ENCODE results near the gene BTN3A1. TPM values are rescaled to one million over a fixed set of nuclear protein-coding genes. Genes with fewer than 3 reads are reported as not detected.

Gene BTN3A1
- 14.3 TPM for total RNA-seq

GRCh38 chr6:26401987-26402658 is at the start of gene BTN3A1:
Gene BTN3A1, plus strand, starts transcription at chr6:26402275. Its CDS starts 3,289 bp downstream, at chr6:26405564.

DNA sequence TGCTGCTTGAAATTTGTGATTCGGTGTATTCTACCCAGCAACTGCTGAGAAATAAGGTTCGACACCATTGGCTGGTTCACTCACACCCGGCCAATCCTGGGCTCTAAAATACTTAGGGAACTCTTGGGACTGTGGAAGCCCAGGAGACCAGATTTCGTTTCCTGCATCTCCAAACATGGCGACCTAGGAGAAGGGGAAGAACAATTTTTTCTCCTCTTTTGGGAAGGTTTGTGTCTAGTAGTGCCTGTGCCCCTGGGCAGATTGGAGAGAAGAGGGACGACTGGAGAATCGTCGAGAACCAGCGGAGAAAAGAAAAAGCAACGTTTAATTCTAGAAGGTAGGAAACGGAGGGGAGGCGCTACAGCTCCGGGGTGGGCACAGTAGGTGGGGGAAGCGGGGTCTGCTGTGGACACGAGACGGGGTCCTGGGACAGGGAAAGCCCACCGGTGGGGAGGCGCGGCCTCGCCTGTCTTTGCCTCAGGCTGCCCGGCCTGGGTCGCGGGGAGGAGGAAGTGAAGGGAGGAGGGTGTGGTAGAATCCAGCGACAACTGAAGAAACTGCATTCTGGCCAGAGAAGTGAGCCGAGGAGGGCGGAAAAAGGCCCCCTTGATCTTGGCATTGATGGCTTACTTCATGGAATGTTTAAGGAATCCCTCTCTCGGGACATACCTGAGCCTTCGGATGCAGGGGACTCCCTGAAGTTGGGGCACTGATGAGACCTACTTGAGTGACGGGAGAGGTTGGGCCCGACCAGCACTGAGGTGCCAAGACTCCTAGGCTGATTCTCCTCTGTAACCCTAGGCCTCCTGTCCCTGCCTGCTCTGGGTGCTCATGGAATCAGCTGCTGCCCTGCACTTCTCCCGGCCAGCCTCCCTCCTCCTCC is 56.0 kb downstream of the BTN3A1 start, which contains the start of gene BTN2A1:
Gene BTN2A1 (plus strand): TSS at position 150 of the 883 bp plus-strand sequence. CDS start 682 bp downstream, at position 832.

Other genes with a start within 250 kb of the BTN3A1 start
- gene BTN3A2, start 37.1 kb upstream of the BTN3A1 start, total RNA-seq = 6.2 TPM
- 3.5 TPM for gene BTN2A2, start 19.2 kb upstream of the BTN3A1 start, total RNA-seq
- 5.8 TPM for gene BTN3A3, start 38.2 kb downstream of the BTN3A1 start, total RNA-seq
- 15.5 TPM for gene BTN2A1, start 55.7 kb downstream of the BTN3A1 start, total RNA-seq
- not detected for gene BTN1A1, start 98.0 kb downstream of the BTN3A1 start, total RNA-seq
- 54.7 TPM for gene HMGN4, start 136.1 kb downstream of the BTN3A1 start, total RNA-seq
- gene ABT1, start 194.7 kb downstream of the BTN3A1 start, total RNA-seq = 8.5 TPM

Data from diencephalon (tissue), 1 donor.